Stimulated activated CD8-positive, alpha-beta memory T cell treated with anti-CD3 and anti-CD28 coated beads, Interleukin-15, amount 100 ng/mL, for 48 hours (primary cell): ENCODE measurements around the gene PPP2R2C.

Experiments
- DNase-seq, 2 donors: peaks; one replicate each; pipeline ENCODE4 v3.0.0-alpha.2; 2020; ENCODE audit warnings: low read depth in 2 of 2

Gene PPP2R2C

DNA sequence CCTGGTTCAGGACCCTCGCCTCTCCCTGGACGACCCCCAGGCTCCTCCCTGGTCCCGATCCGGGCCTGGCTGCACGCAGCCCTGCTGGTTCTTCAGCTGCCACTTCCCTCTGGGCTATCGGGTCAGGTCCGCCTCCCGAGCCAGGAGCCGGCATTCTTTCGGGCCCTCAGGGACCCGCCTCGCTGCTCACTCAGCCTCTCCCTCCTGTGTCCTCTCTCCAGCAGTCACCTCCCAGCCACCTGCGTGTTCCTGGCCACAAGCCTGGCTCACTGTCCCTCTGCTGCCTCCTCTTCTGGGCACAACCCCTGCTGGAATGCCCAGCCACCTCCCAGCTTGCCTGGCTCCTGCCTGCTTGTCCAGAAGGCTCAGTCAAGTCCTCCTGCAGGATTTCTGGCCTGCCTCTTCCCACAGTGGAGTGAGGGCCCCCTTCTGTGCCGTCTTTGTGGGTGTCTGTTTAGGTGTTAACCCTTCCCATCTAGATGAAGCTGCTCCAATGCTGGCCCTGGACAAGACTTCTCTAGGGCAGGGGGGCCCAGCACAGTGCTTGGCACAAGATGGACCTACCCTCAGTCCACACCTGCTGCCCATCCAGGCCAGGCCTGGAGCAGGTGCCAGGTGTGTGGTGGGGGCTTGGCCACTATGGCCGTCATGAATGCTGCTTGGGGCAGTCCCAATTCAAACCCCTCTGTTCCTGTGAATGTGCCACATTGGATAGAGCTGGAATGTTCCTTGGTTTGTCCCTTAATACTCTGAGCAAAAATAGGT, 200.5 kb downstream of the PPP2R2C start:
- DNase-seq: no peak

DNA sequence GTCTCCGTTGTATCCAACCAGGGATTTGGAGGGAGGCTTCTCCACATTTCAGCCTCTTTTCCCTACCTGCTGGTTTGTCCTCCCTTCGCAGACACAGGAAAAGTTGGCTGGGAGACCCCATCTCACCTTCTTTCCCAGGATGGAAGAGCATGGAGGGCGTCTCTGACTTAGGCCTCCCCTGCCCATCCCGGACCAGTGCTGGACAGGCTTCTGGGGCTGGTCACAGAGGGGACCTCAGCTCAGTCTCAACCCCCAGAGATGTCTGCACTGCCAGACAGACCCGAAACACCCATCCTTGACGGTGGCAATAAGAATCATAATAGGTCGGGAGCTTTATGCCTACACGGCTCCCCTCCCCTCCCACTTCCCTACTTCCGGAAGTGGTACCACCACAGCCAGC, 201.2 kb downstream of the PPP2R2C start:
- no peak for DNase-seq

DNA sequence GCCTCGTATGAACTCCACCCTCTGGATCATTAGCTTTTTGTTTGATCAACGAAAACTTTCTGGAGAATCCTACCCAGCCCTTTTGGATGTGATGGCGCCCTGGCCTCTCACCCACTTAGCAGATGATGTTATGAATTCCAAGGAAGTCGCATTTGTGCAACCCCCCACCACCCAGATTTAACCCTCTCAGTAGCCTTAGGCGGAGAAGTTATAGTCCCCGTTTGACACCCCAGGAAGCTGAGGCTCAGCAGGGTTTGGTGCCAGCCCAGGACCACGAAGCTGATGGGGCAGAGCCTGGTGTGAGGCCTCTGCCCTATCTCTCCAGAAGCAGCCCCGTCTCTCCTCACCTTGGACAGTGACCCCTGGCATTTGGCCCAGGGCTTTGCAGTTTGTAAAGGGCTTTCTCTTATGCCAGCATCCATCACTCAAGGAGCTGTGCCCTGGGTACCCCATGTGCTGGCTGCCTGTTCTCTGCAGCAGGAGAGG, 201.7 kb downstream of the PPP2R2C start:
- no peak for DNase-seq
